Measurements from ENCODE around the gene TNFSF4.

DNA sequence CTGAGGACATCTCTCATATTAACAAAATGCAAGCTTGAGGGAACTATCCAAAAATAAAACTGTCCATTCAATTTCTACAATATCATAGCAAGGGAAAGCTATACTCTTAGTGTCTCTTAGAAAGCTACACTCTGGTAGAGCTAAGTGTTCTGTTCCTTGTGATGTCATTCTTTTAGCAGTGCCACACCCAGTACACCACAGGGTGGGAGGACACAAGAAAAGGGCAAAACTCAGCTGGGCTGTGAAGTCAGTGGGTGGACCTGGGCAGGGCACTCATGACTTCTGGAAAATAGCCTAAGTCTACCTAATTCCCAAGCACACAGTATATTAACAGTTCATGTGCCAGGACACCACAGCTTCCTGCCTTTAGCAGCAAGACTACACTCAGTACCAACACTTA is 42.2 kb upstream of the TNFSF4 start:
- no peak for TF ChIP-seq EZH2 (IDR thresholded peaks at IDR 0.05; ENCODE audit: insufficient read depth, low read length)
- TF ChIP-seq, protein P1, sequence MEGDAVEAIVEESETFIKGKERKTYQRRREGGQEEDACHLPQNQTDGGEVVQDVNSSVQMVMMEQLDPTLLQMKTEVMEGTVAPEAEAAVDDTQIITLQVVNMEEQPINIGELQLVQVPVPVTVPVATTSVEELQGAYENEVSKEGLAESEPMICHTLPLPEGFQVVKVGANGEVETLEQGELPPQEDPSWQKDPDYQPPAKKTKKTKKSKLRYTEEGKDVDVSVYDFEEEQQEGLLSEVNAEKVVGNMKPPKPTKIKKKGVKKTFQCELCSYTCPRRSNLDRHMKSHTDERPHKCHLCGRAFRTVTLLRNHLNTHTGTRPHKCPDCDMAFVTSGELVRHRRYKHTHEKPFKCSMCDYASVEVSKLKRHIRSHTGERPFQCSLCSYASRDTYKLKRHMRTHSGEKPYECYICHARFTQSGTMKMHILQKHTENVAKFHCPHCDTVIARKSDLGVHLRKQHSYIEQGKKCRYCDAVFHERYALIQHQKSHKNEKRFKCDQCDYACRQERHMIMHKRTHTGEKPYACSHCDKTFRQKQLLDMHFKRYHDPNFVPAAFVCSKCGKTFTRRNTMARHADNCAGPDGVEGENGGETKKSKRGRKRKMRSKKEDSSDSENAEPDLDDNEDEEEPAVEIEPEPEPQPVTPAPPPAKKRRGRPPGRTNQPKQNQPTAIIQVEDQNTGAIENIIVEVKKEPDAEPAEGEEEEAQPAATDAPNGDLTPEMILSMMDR (IDR thresholded peaks at IDR 0.05; ENCODE audit: insufficient read depth, low read depth, low read length), result no peak
